Measurements from ENCODE around the gene PLA2G15. TPM values are rescaled to one million over a fixed set of nuclear protein-coding genes. Genes with fewer than 3 reads are reported as not detected.

Gene PLA2G15
- total and polyA plus RNA-seq, 2 of the 13 experiments (the other 11 are each of a cell fraction or from before 2014, with no cell fraction given): 14.4 to 23.7 TPM

GRCh38 chr16:68267612-68268405 lies 22.6 kb downstream of the PLA2G15 start (continued):
- TF ChIP-seq PLSCR1 (CRISPR knock-in tag; IDR thresholded peaks at IDR 0.05; ENCODE audit: borderline replicate concordance): no peak
- TF ChIP-seq RELA (CRISPR knock-in tag; IDR thresholded peaks at IDR 0.05): no peak
- no peak for TF ChIP-seq STAT5B (CRISPR knock-in tag; IDR thresholded peaks at IDR 0.05)
- TF ChIP-seq ZNF234 (CRISPR knock-in tag; conservative IDR thresholded peaks at IDR 0.05): no peak
- no peak for TF ChIP-seq TFDP2 (CRISPR knock-in tag; IDR thresholded peaks at IDR 0.05)
- no peak for TF ChIP-seq HDAC1 (CRISPR knock-in tag; IDR thresholded peaks at IDR 0.05)
- TF ChIP-seq KLF9 (CRISPR knock-in tag; IDR thresholded peaks at IDR 0.05; ENCODE audit: low read depth): no peak
- no peak for TF ChIP-seq ZIK1 (CRISPR knock-in tag; IDR thresholded peaks at IDR 0.05; ENCODE audit: borderline replicate concordance, low read depth)
- TF ChIP-seq ZNF224 (CRISPR knock-in tag; IDR thresholded peaks at IDR 0.05): no peak
- TF ChIP-seq RNF2 (conservative IDR thresholded peaks at IDR 0.05; ENCODE audit: low read depth): no peak
- no peak for TF ChIP-seq ZNF10 (CRISPR knock-in tag; IDR thresholded peaks at IDR 0.05; ENCODE audit: borderline replicate concordance, low read depth)
- no peak for TF ChIP-seq RORA (CRISPR knock-in tag; IDR thresholded peaks at IDR 0.05)
- TF ChIP-seq ZNF740 (CRISPR knock-in tag; IDR thresholded peaks at IDR 0.05): no peak
- TF ChIP-seq ZNF274 (CRISPR knock-in tag; IDR thresholded peaks at IDR 0.05): no peak
- TF ChIP-seq PBX2 (CRISPR knock-in tag; IDR thresholded peaks at IDR 0.05): 0 out of 2 replicates have a peak, but pooled peaks have one; percentile 29
- TF ChIP-seq DMAP1 (CRISPR knock-in tag; IDR thresholded peaks at IDR 0.05): no peak; the same call in 1 of the 2 replicates
- no peak for TF ChIP-seq ZFP82 (CRISPR knock-in tag; IDR thresholded peaks at IDR 0.05; ENCODE audit: borderline replicate concordance)
- TF ChIP-seq PAF1 (CRISPR knock-in tag; IDR thresholded peaks at IDR 0.05): no peak
- TF ChIP-seq BCLAF1 (IDR thresholded peaks at IDR 0.05): no peak
- TF ChIP-seq ZFAT (CRISPR knock-in tag; conservative IDR thresholded peaks at IDR 0.05): no peak
- 0 out of 2 replicates have a peak, but pooled peaks have one; percentile 30 for TF ChIP-seq SPEN (CRISPR knock-in tag; IDR thresholded peaks at IDR 0.05; ENCODE audit: low read depth)

Data from HepG2 (cell line).